ENCODE data around the gene APOL2.
"Not testable (repeated sequence)": the region's sequence is repeated elsewhere in the genome, so short reads cannot be mapped to it uniquely, and the experiment has no call there.

Gene APOL2

DNA sequence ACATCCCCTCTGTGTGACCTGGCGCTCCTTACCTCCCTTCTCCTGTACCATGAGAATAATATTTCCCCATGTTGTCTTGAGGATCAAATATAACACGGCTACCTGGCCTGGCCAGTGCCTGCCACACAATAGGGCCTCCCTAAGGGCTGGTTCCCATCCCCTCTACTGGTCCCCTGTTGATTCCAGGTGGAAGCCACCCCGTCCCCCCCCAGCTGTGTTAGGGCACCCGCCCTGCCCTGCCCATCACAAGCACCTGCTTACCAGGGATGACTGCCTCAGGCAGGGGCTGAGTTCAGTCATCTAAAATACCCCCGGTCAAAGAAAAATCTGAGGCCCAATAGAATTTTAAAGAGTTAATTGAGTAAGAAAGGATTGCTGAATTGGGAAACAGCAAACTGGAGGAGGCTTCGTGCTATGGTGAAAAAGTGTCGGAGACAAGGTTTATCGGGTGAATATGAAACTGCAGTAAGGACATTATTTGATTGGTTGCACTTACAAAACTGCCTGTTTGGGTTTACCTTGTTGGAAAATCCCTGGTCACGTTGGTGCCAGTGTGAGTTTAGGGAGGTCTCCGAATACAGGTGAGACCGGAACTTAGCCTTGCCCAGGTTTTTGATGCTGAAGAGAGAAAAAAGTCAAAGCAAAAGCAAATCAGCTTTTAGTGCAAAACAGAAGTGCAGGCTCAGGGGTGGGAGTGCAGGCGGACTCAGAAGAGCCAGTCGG, 18.8 kb upstream of the APOL2 start:
- in situ Hi-C loops (cut with HindIII; ENCODE audit: low pct_ligation_motif_present, low sequenced_read_pairs): loop anchor here (25.0 kb wide), 1 partner anchor 96 kb away; the partner anchor contains the start of gene APOL3
- Histone ChIP-seq H3K36me3 (replicated peaks) (no peaks in the 10 kb centered on the region), H3K27me3 (replicated peaks) (no peaks in the 10 kb centered on the region), H3K4me3 (ENCODE audit: low read depth, low read length) (no peak overlapping the region), H3K27ac (no peak overlapping the region)
- DNase-seq: no peak
- TF ChIP-seq, protein P1, sequence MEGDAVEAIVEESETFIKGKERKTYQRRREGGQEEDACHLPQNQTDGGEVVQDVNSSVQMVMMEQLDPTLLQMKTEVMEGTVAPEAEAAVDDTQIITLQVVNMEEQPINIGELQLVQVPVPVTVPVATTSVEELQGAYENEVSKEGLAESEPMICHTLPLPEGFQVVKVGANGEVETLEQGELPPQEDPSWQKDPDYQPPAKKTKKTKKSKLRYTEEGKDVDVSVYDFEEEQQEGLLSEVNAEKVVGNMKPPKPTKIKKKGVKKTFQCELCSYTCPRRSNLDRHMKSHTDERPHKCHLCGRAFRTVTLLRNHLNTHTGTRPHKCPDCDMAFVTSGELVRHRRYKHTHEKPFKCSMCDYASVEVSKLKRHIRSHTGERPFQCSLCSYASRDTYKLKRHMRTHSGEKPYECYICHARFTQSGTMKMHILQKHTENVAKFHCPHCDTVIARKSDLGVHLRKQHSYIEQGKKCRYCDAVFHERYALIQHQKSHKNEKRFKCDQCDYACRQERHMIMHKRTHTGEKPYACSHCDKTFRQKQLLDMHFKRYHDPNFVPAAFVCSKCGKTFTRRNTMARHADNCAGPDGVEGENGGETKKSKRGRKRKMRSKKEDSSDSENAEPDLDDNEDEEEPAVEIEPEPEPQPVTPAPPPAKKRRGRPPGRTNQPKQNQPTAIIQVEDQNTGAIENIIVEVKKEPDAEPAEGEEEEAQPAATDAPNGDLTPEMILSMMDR (IDR thresholded peaks at IDR 0.05; ENCODE audit: low read depth, low read length, missing control alignments): no peak

DNA sequence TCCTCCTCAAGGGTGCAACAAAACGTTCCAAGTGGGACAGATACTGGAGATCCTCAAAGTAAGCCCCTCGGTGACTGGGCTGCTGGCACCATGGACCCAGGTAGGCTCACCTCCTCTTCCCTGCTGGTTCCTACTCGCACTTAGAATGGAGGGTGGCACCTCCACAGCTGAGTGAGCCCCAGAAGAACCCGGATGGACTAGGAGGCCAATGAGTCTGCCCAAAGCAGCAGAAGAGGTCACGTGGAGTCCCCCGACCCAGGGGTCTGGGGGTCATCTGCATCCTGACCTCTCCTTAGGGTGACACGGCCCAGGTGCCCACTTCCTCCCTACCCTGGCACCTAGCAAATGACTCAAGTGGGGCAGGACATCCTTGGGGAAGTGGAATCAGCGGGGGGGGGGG, 18.0 kb upstream of the APOL2 start:
- no peaks in the 10 kb centered on the region for H3K36me3 ChIP-seq (replicated peaks)
- DNase-seq: no peak
- in situ Hi-C loops (cut with HindIII; ENCODE audit: low pct_ligation_motif_present, low sequenced_read_pairs): loop anchor here (25.0 kb wide), 1 partner anchor 95 kb away; the partner anchor contains the start of gene APOL3
- no peak overlapping the region for H3K4me3 ChIP-seq (ENCODE audit: low read depth, low read length)
- no peaks in the 10 kb centered on the region for H3K27me3 ChIP-seq (replicated peaks)
- TF ChIP-seq, protein P1 (IDR thresholded peaks at IDR 0.05; ENCODE audit: low read depth, low read length, missing control alignments): no peak
- H3K27ac ChIP-seq: no peak overlapping the region

DNA sequence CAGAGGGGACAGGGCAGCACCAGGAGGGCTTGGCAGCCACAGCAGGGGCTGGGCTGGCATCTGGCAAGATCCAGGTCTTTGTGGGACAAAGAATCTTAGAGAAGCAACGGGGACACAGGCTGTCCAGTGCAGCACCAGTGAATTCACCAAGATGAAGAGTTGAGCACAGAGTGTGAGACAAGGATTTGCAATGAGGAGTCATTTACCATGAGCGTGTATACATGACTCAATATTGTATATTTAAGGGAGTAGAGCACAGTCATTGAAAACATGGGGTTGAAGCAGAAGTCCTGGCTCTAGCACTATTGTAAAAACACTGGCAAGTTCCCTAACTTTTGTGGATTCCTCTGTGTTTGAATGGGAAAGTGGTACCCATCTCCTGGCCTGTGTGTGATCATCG, 17.2 kb upstream of the APOL2 start:
- in situ Hi-C loops (cut with HindIII; ENCODE audit: low pct_ligation_motif_present, low sequenced_read_pairs): loop anchor here (25.0 kb wide), 1 partner anchor 94 kb away; the partner anchor contains the start of gene APOL3
- Histone ChIP-seq H3K4me3 (ENCODE audit: low read depth, low read length) (no peak overlapping the region), H3K27ac (no peak overlapping the region), H3K36me3 (replicated peaks) (no peaks in the 10 kb centered on the region), H3K27me3 (replicated peaks) (no peaks in the 10 kb centered on the region)
- no peak for DNase-seq
- TF ChIP-seq, protein P1 (IDR thresholded peaks at IDR 0.05; ENCODE audit: low read depth, low read length, missing control alignments): no peak

DNA sequence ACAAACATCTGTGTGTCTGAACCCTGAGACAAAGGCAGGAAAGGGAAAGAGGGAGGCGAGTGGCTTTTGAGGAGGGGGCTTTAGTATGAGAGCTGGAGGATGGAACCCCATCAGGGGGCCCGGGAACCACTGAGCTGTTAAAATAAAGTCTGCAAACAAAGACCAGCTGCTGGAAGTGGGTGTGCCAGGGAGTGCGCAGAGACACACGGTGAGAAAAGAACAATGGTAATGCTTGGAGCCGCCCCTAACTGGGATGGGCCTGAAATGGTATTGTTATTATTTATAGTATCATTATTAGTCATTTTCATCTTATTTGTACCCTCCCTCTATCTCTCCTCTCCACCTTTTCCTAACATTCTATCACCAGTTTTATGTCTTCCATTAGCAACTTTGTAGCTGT, 16.2 kb upstream of the APOL2 start:
- H3K27ac ChIP-seq, DNase-seq: not testable (repeated sequence)

DNA sequence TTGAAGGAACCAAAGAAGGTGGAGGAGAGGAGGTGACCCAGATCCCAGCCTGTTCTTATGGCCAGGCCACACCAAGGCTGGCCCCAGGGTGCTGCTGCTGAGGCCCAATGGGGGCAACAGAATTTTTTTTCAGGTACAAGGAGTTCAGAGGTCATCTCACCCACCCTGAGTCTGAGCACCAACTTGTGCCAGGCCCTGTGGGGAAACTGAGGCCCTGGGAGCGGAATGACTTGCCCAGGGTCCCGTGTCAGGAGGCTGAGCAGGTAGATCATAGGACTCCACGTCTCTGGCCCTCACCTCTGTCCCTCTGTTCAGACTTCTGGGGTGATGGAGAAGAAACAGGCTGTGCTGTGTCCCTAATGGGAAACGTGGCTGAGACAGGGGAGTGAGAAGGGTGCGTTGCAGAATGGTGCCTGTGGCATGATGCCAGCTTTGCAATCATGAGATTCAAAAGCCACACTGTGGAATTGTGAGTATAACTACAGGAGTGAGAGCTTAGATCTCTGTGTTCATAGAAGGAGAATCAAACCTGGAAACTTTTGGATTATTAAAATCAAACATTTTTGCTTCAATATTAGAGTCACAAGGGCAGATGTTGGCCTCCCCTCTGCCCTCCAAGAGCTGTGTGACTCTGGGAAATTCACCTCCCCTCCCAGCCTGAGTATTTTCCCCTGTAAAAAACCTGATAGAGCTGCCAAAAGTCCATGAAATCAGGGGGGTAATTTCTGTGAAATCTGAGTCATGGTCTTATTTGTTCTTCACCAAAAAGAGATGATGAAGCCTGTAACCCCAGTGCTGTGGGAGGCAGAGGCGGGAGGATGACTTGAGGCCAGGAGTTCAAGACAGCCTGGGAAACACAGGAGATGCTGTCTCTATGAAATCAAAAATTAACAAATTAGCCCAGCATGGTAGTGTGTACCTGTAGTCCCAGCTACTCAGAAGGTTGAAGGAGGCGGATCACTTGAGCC, 14.5 kb upstream of the APOL2 start:
- no peak for DNase-seq
- no peak overlapping the region for H3K27ac ChIP-seq

More for the DNA sequence above, 16.2 kb upstream of the APOL2 start:
- H3K4me3 ChIP-seq (ENCODE audit: low read depth, low read length); H3K27me3 ChIP-seq (replicated peaks); H3K36me3 ChIP-seq (replicated peaks): not testable (repeated sequence)
- in situ Hi-C loops (cut with HindIII; ENCODE audit: low pct_ligation_motif_present, low sequenced_read_pairs): loop anchor here (25.0 kb wide), 1 partner anchor 93 kb away; the partner anchor contains the start of gene APOL3

More for the DNA sequence above, 14.5 kb upstream of the APOL2 start:
- no peaks in the 10 kb centered on the region for H3K27me3 ChIP-seq (replicated peaks)
- in situ Hi-C loops (cut with HindIII; ENCODE audit: low pct_ligation_motif_present, low sequenced_read_pairs): loop anchor here (25.0 kb wide), 1 partner anchor 92 kb away; the partner anchor contains the start of gene APOL3
- no peaks in the 10 kb centered on the region for H3K36me3 ChIP-seq (replicated peaks)
- TF ChIP-seq, protein P1 (IDR thresholded peaks at IDR 0.05; ENCODE audit: low read depth, low read length, missing control alignments): no peak
- H3K4me3 ChIP-seq (ENCODE audit: low read depth, low read length): no peak overlapping the region
